K562 (cell line): ENCODE results near the gene MYL5. TPM values are rescaled to one million over a fixed set of nuclear protein-coding genes. Genes with fewer than 3 reads are reported as not detected.

ENCODE experiments used
- CHD1 ChIP-seq: fragments of 200-600 bp; sonication (generic); IDR thresholded peaks from one replicate; pipeline ENCODE4 v1.6.1; 2012; ENCODE audit warnings: mild to moderate bottlenecking, moderate library complexity, low read length, inconsistent platforms
- EP400 ChIP-seq: fragments of 450-650 bp; IDR thresholded peaks from 2 replicates; pipeline ENCODE4 v1.6.1; 2017; ENCODE audit warnings: antibody characterized with exemption, mild to moderate bottlenecking, moderate library complexity
- FOXK1 ChIP-seq: sonication (generic); formaldehyde crosslinking; IDR thresholded peaks from 2 replicates; pipeline ENCODE4 v1.8.0; 2022; ENCODE audit warnings: missing genetic modification reagents, mild to moderate bottlenecking, borderline replicate concordance
- JUND ChIP-seq, 2 experiments: IDR thresholded peaks; 2 replicates in 1 of 2; 3 replicates in 1 of 2; pipeline ENCODE4 v1.6.1; 2011; ENCODE audit warnings: borderline replicate concordance in 2 of 2, low read depth in 2 of 2, low read length in 2 of 2, improper control_type of control experiment in 1 of 2, missing biosample characterization in 1 of 2, missing genetic modification characterization in 1 of 2, missing genetic modification reagents in 1 of 2
- MGA ChIP-seq: fragments of 450-650 bp; IDR thresholded peaks from 2 replicates; pipeline ENCODE4 v1.6.1; 2016; ENCODE audit warnings: mild to moderate bottlenecking, moderate library complexity
- SMARCA4 ChIP-seq: fragments of 450-650 bp; IDR thresholded peaks from 2 replicates; pipeline ENCODE4 v1.6.1; 2016
- STAT5A ChIP-seq: IDR thresholded peaks from 2 replicates; pipeline ENCODE4 v1.6.1; 2012; ENCODE audit warnings: low read length, inconsistent platforms, borderline replicate concordance
- polyA plus RNA-seq, 8 experiments: library from polyadenylated mRNA; depleted of rRNA in 4 of 8; stranded (reverse) in 5 of 8; unstranded in 3 of 8; fragments of >200 nt; fragmentation: Nextera tagmentation in 2 of 8; fragmentation: Illumina TruSeq in 1 of 8; extraction: Ambion mirVana in 2 of 8; extraction: Trizol in 1 of 8; gene quantifications; 2 replicates each; pipeline versions ENCODE4 v1.2.1 to v1.2.3, GENCODE V29; 2011 to 2014; ENCODE audit warnings: inconsistent platforms in 1 of 8, missing spikeins in 1 of 8
- total RNA-seq, 7 experiments: library from RNA; depleted of rRNA in 6 of 7; stranded (reverse); fragments of >200 nt in 6 of 7; fragmentation: Illumina TruSeq in 2 of 7; extraction: Trizol in 2 of 7; gene quantifications; 2 replicates each; pipeline versions ENCODE4 v1.2.1 to v1.2.3, GENCODE V29; 2011 to 2021; ENCODE audit warnings: low replicate concordance in 1 of 7
- TF ChIP-seq, protein P1 (sequence below): IDR thresholded peaks from 2 replicates; pipeline ENCODE4 v1.6.1; 2011; ENCODE audit not compliant: insufficient read length; ENCODE audit errors: extremely low read depth
- TF ChIP-seq, protein P2 (sequence below): sonication (generic); formaldehyde crosslinking; IDR thresholded peaks from 2 replicates; pipeline ENCODE4 v1.9.0; 2022; ENCODE audit warnings: mild to moderate bottlenecking, missing genetic modification reagents

Gene MYL5
- total and polyA plus RNA-seq, 9 of the 15 experiments (the other 6 are each of a cell fraction or from before 2014, with no cell fraction given), result 1.4 to 10.0 (median 4.1) TPM

DNA sequence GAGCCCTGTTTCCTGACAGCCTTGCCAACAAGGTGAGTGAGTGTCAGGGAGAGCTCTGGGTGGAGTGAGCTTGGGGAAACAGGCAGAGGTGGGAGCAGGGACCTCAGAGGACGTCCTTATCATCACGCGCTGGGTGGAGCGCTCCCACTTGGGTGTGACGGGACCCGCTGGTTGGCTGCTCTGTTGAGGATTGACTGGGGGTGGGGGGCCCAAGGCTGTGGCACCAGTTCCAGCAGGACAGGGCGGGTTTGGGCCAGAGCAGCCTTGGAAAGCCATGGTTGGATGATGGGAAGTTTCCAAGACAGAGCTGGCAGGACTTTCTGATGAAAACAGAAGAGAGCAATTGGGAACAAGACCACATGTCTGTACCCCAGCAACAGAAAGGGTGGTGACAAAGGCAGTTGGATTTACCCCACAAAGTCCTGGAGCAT is 28.3 kb downstream of the MYL5 start (continued):
- peak; percentile 44; the same call in 1 of the 2 replicates for TF ChIP-seq MGA
- no peak for TF ChIP-seq STAT5A
- TF ChIP-seq, protein P1, sequence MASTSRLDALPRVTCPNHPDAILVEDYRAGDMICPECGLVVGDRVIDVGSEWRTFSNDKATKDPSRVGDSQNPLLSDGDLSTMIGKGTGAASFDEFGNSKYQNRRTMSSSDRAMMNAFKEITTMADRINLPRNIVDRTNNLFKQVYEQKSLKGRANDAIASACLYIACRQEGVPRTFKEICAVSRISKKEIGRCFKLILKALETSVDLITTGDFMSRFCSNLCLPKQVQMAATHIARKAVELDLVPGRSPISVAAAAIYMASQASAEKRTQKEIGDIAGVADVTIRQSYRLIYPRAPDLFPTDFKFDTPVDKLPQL, result no peak
- TF ChIP-seq, protein P2, sequence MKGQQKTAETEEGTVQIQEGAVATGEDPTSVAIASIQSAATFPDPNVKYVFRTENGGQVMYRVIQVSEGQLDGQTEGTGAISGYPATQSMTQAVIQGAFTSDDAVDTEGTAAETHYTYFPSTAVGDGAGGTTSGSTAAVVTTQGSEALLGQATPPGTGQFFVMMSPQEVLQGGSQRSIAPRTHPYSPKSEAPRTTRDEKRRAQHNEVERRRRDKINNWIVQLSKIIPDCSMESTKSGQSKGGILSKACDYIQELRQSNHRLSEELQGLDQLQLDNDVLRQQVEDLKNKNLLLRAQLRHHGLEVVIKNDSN (CRISPR knock-in tag), result peak; percentile 8; the same call in 1 of the 2 replicates
- TF ChIP-seq EP400, result peak; percentile 37; the same call in 1 of the 2 replicates
- TF ChIP-seq SMARCA4, result peak; percentile 44; the same call in 1 of the 2 replicates
- 0 out of 2 replicates have a peak, but pooled peaks have one; percentile 2 for TF ChIP-seq JUND (IDR thresholded peaks at IDR 0.05; ENCODE audit: borderline replicate concordance, low read depth, low read length)
- TF ChIP-seq JUND (tag; IDR thresholded peaks at IDR 0.05; ENCODE audit: borderline replicate concordance, low read depth, low read length), result no peak
- no peak for TF ChIP-seq FOXK1 (CRISPR knock-in tag)
- TF ChIP-seq CHD1, result no peak
- TF ChIP-seq, all 486 proteins: peak for 33
